IPS-NIHi11 (cell line): ENCODE data around the gene KCNQ4.
A peak's percentile ranks its signal among the peaks of the same experiment; 100 is the strongest.

ENCODE experiments used
- DNase-seq: peaks from one replicate; pipeline ENCODE4 v3.0.0; 2012; ENCODE audit warnings: mixed read lengths, low spot score

KCNQ4 gene

GRCh38 chr1:40777224-40777970 is 6.2 kb upstream of the KCNQ4 start:
- DNase-seq, result no peak

GRCh38 chr1:40780678-40781607 is 2.6 kb upstream of the KCNQ4 start:
- DNase-seq, result no peak

GRCh38 chr1:40781608-40781971 is 2.0 kb upstream of the KCNQ4 start:
- DNase-seq, result no peak

- no peak for DNase-seq
These were observed 1.1 kb upstream of the KCNQ4 start for GRCh38 chr1:40782371-40782956.

GRCh38 chr1:40784141-40784770 is 669 bp downstream of the KCNQ4 start:
- DNase-seq, result peak; percentile 82

GRCh38 chr1:40784771-40785151 is 1.2 kb downstream of the KCNQ4 start:
- no peak for DNase-seq

- DNase-seq, result no peak
These were observed 1.9 kb downstream of the KCNQ4 start for GRCh38 chr1:40785446-40785845.

- no peak for DNase-seq
These were observed 2.8 kb downstream of the KCNQ4 start for GRCh38 chr1:40786171-40786994.

- DNase-seq, result no peak
These were observed 3.6 kb downstream of the KCNQ4 start for GRCh38 chr1:40786995-40787705.

- DNase-seq, result no peak
These were observed 4.4 kb downstream of the KCNQ4 start for GRCh38 chr1:40787737-40788560.

- DNase-seq, result no peak
These were observed 5.2 kb downstream of the KCNQ4 start for GRCh38 chr1:40788561-40789341.

- DNase-seq, result no peak
These were observed 5.7 kb downstream of the KCNQ4 start for GRCh38 chr1:40789342-40789598.

GRCh38 chr1:40789661-40790430 is 6.3 kb downstream of the KCNQ4 start:
- no peak for DNase-seq

GRCh38 chr1:40792036-40792435 is 8.4 kb downstream of the KCNQ4 start:
- no peak for DNase-seq

GRCh38 chr1:40793617-40794016 is 10.0 kb downstream of the KCNQ4 start:
- no peak for DNase-seq

- no peak for DNase-seq
These were observed 10.5 kb downstream of the KCNQ4 start for GRCh38 chr1:40794048-40794447.

GRCh38 chr1:40794974-40795715 is 11.6 kb downstream of the KCNQ4 start:
- no peak for DNase-seq
